ENCODE results near the gene IL1A.

Gene IL1A

DNA sequence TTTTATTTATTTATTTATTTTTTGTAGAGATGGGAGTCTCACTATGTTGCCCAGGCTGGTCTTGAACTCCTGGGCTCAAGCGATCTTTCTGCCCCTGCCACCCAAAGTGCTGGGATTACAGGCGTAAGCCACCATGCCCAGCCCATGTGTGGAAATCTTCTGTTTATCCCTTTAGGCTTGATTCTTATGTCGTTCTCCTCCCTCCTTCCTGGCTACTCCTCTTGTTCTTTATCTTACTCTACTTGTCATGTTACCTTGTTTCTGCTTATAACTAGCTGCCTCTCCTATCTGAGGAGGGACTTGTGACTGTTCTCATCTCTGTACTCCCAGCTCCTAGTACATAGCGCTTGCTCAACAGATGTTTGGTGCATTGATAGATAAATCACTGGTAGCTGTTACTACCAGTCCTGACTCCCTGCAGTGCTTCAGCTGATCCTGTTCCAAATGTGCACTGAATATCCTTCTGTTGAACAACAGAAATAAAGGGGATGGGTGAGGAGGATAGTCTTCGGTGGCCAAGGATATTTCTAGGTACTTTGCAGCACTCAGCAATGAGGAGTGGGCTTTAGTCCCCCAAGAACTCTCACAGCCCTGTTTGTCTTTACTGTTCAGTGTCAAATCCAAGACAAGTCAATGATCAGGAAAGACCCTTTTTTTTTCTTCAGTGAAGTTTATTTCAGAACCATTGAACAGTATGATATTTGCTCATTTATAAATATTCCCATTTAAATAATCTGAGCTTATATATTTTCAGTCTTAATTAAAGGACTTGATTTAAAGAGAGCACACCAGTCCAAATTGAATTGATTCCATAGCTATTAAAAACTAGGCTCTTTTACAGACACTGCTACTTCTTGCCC is 45.0 kb upstream of the IL1A start:
- no peak overlapping the region for H3K9ac ChIP-seq (ENCODE audit: low read length in 2 of 2)
- H3K9me3 ChIP-seq (ENCODE audit: control insufficient read depth in 2 of 2, low read length in 2 of 2) = no peaks in the 10 kb centered on the region
- H3K36me3 ChIP-seq (ENCODE audit: control insufficient read depth in 2 of 2, insufficient read depth in 2 of 2, low read length in 2 of 2) = no peaks in the 10 kb centered on the region
- no peak overlapping the region for H3K4me3 ChIP-seq (ENCODE audit: low read length in 2 of 2)
- no peak overlapping the region for H3K27ac ChIP-seq (ENCODE audit: low read length)
- H3K27me3 ChIP-seq (ENCODE audit: control insufficient read depth in 1 of 2, insufficient read depth in 2 of 2, low read length in 2 of 2) = peaks cover 0 to 2% of the 10 kb centered on the region in 2 donors
- no peaks in the 10 kb centered on the region for H3K4me1 ChIP-seq (ENCODE audit: control insufficient read depth, insufficient read depth, low read length)

DNA sequence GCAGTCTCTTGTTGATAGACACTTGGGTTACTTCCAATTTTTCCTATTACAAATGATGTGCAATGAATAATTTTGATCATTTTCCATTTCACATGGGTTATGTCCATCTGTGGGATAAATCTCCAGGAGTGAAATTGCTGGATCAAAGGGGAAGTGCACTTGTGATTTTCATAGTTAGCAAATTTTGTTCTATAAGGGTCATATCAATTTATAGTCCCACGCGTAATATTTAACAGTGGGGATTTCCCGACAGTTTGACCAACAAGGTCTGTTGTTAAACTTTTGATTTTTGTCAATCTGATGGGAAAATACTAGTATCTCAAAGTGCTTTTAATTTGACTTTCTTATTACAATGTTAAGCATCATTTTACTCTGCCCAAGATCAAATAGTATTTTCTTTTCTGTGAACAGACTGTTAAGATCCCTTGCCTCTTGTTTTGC is 44.0 kb upstream of the IL1A start:
- Histone ChIP-seq H3K9ac (ENCODE audit: low read length in 2 of 2) (no peak overlapping the region), H3K36me3 (ENCODE audit: control insufficient read depth in 2 of 2, insufficient read depth in 2 of 2, low read length in 2 of 2) (no peaks in the 10 kb centered on the region), H3K9me3 (ENCODE audit: control insufficient read depth in 2 of 2, low read length in 2 of 2) (no peaks in the 10 kb centered on the region), H3K4me3 (ENCODE audit: low read length in 2 of 2) (no peak overlapping the region), H3K27me3 (ENCODE audit: control insufficient read depth in 1 of 2, insufficient read depth in 2 of 2, low read length in 2 of 2) (peaks cover 0 to 2% of the 10 kb centered on the region in 2 donors), H3K4me1 (ENCODE audit: control insufficient read depth, insufficient read depth, low read length) (no peaks in the 10 kb centered on the region), H3K27ac (ENCODE audit: low read length) (no peak overlapping the region)

DNA sequence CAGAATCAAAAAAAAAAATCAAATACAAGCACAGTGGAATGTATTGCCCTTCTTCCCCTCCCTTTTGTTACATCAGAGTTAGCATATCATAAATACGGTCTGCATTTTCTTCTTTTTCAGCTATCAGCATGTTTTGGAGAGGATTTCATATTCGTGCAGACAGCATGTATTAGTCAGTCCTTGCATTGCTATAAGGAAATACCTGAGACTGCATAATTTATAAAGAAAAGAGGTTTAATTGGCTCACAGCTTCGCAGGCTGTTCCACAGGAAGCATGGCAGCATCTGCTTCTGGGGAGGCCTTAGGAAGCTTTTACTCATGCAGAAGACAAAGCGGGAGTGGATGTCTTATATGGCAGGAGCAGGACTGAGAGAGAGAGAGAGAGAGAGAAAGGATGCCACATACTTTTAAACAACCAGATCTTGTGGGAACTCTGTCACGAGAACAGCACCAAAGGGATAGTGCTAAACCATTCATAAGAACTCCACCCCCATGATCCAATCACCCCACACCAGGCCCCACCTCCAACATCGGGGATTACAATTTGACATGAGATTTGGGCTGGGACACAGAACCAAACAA is 43.4 kb upstream of the IL1A start:
- no peak overlapping the region for H3K4me3 ChIP-seq (ENCODE audit: low read length in 2 of 2)

DNA sequence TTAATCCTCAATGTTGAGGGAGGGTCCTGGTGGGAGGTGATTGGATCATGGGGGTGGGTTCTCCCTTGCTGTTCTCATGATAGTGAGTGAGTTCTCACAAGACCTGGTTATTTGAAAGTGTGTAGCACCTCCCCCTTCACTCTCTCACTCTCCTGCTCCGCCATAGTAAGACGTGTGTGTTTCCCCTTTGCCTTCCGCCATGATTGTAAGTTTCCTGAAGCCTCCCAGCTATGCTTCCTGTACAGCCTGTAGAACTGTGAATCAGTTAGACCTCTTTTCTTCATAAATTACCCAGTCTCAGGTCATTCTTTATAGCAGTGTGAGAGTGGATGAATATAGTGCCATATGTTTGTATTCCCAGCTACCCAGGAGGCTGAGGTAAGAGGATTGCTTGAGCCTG is 42.7 kb upstream of the IL1A start:
- Histone ChIP-seq H3K9ac (ENCODE audit: low read length in 2 of 2) (no peak overlapping the region), H3K4me1 (ENCODE audit: control insufficient read depth, insufficient read depth, low read length) (no peaks in the 10 kb centered on the region), H3K4me3 (ENCODE audit: low read length in 2 of 2) (no peak overlapping the region), H3K27me3 (ENCODE audit: control insufficient read depth in 1 of 2, insufficient read depth in 2 of 2, low read length in 2 of 2) (no peaks in the 10 kb centered on the region), H3K9me3 (ENCODE audit: control insufficient read depth in 2 of 2, low read length in 2 of 2) (no peaks in the 10 kb centered on the region), H3K36me3 (ENCODE audit: control insufficient read depth in 2 of 2, insufficient read depth in 2 of 2, low read length in 2 of 2) (no peaks in the 10 kb centered on the region), H3K27ac (ENCODE audit: low read length) (no peak overlapping the region)

More for the DNA sequence above, 43.4 kb upstream of the IL1A start:
- Histone ChIP-seq H3K36me3 (ENCODE audit: control insufficient read depth in 2 of 2, insufficient read depth in 2 of 2, low read length in 2 of 2) (no peaks in the 10 kb centered on the region), H3K27ac (ENCODE audit: low read length) (no peak overlapping the region), H3K9me3 (ENCODE audit: control insufficient read depth in 2 of 2, low read length in 2 of 2) (no peaks in the 10 kb centered on the region), H3K4me1 (ENCODE audit: control insufficient read depth, insufficient read depth, low read length) (no peaks in the 10 kb centered on the region), H3K9ac (ENCODE audit: low read length in 2 of 2) (no peak overlapping the region), H3K27me3 (ENCODE audit: control insufficient read depth in 1 of 2, insufficient read depth in 2 of 2, low read length in 2 of 2) (peaks cover 0 to 2% of the 10 kb centered on the region in 2 donors)

DNA sequence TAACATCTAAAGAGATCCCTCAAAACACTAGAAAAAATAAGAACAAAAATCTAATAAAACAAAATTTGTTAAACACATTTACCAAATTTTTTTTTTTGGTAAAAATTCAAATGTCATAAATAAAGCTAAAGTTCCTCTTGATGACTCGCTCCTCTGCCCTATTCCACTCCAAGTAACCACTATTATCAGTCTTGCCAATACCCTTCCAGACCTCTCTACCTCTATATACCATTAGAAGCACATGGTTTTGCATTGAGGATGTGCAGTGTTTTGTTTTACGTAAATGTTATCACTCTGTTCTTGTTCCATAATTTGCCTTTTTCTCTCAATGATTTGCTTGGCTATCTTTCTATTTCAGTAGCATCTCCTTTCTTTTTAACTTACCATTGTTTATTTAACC is 41.4 kb upstream of the IL1A start:
- H3K9me3 ChIP-seq (ENCODE audit: control insufficient read depth in 2 of 2, low read length in 2 of 2) = no peaks in the 10 kb centered on the region

DNA sequence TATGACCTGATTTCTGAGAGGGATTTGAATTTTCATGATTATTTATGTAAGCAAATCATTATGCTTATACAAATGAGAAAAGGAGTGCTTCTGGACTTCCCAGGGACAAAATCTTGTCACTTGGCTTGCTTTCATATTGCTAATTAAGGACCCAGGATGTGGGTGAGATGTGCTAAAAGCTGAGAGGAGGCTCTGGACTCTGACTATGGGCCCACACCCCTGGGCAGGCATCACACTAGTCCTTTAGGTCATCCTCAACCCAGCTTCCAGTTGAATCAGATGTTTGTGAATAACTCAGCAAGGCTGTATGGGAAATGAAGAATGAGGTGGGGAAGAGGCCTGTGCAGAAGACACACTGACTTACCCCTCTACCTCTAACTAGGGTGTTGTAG is 40.4 kb upstream of the IL1A start:
- Histone ChIP-seq H3K4me3 (ENCODE audit: low read length in 2 of 2) (no peak overlapping the region), H3K9ac (ENCODE audit: low read length in 2 of 2) (no peak overlapping the region), H3K9me3 (ENCODE audit: control insufficient read depth in 2 of 2, low read length in 2 of 2) (no peaks in the 10 kb centered on the region), H3K27me3 (ENCODE audit: control insufficient read depth in 1 of 2, insufficient read depth in 2 of 2, low read length in 2 of 2) (no peaks in the 10 kb centered on the region), H3K4me1 (ENCODE audit: control insufficient read depth, insufficient read depth, low read length) (no peaks in the 10 kb centered on the region), H3K27ac (ENCODE audit: low read length) (no peak overlapping the region), H3K36me3 (ENCODE audit: control insufficient read depth in 2 of 2, insufficient read depth in 2 of 2, low read length in 2 of 2) (no peaks in the 10 kb centered on the region)

More for the DNA sequence above, 41.4 kb upstream of the IL1A start:
- Histone ChIP-seq H3K4me3 (ENCODE audit: low read length in 2 of 2) (no peak overlapping the region), H3K27me3 (ENCODE audit: control insufficient read depth in 1 of 2, insufficient read depth in 2 of 2, low read length in 2 of 2) (no peaks in the 10 kb centered on the region), H3K4me1 (ENCODE audit: control insufficient read depth, insufficient read depth, low read length) (no peaks in the 10 kb centered on the region), H3K36me3 (ENCODE audit: control insufficient read depth in 2 of 2, insufficient read depth in 2 of 2, low read length in 2 of 2) (no peaks in the 10 kb centered on the region), H3K9ac (ENCODE audit: low read length in 2 of 2) (no peak overlapping the region), H3K27ac (ENCODE audit: low read length) (no peak overlapping the region)

DNA sequence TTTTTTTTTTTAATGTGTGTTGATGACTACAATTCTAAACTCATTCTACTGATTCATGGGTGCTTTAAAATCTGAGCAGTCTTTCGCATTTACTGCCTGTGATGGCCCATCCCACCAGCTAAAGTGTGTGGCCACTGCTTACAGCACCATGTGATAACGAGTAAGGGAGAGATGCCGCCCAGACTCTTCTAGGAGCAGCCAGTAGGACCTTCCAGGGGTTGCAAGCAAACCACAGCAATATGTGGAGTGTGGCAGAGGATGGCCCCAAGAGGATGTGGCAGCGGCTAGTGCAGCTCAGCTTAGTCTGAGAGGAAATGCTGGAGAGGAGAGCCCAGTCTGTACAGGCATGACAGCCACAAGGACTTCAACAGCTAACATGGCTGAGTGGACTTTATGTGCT is 37.4 kb upstream of the IL1A start:
- Histone ChIP-seq H3K36me3 (ENCODE audit: control insufficient read depth in 2 of 2, insufficient read depth in 2 of 2, low read length in 2 of 2) (no peaks in the 10 kb centered on the region), H3K27ac (ENCODE audit: low read length) (no peak overlapping the region), H3K9ac (ENCODE audit: low read length in 2 of 2) (no peak overlapping the region), H3K9me3 (ENCODE audit: control insufficient read depth in 2 of 2, low read length in 2 of 2) (no peaks in the 10 kb centered on the region), H3K4me3 (ENCODE audit: low read length in 2 of 2) (no peak overlapping the region), H3K4me1 (ENCODE audit: control insufficient read depth, insufficient read depth, low read length) (no peaks in the 10 kb centered on the region), H3K27me3 (ENCODE audit: control insufficient read depth in 1 of 2, insufficient read depth in 2 of 2, low read length in 2 of 2) (no peaks in the 10 kb centered on the region)

DNA sequence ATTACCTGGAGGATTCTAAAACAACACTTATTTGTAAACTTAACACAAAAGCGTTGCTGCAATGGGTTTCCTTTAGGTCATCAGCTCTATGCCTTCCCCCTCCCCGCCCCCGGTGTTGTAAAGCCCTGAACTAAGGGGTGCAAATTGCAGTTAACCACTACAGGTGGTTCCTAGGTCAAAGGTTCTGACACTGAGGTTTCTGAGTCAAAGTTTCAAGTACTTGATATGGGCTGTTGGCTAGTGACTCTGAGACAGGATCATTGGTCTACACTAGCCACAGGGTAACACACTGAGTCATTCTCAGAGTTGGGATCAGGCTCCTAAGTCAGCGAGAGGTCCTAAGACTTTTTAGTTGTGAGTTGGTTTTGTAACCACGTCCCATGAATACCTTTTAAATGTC is 36.8 kb upstream of the IL1A start:
- Histone ChIP-seq H3K9me3 (ENCODE audit: control insufficient read depth in 2 of 2, low read length in 2 of 2) (no peaks in the 10 kb centered on the region), H3K4me1 (ENCODE audit: control insufficient read depth, insufficient read depth, low read length) (no peaks in the 10 kb centered on the region), H3K27ac (ENCODE audit: low read length) (no peak overlapping the region), H3K27me3 (ENCODE audit: control insufficient read depth in 1 of 2, insufficient read depth in 2 of 2, low read length in 2 of 2) (no peaks in the 10 kb centered on the region), H3K9ac (ENCODE audit: low read length in 2 of 2) (no peak overlapping the region), H3K36me3 (ENCODE audit: control insufficient read depth in 2 of 2, insufficient read depth in 2 of 2, low read length in 2 of 2) (no peaks in the 10 kb centered on the region), H3K4me3 (ENCODE audit: low read length in 2 of 2) (no peak overlapping the region)

DNA sequence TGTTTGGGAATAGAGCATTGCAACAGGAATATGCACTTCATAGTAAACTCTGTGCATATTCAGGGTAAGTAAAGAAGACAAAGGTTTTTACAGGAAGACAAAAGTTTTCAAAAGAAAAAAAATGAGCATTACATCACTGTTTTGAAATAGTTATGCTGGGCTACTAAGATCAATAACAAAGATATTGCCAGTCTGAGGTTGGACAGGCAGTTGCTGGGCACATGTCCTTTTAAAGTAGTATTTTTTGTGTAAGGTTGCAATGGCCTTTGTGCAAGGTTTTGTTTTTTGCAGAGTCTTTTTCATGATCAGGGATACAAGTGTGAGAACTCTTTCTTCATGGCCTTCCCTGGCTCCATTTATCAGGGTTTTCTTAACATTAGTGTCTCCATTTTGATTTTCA is 36.0 kb upstream of the IL1A start:
- Histone ChIP-seq H3K4me3 (ENCODE audit: low read length in 2 of 2) (no peak overlapping the region), H3K4me1 (ENCODE audit: control insufficient read depth, insufficient read depth, low read length) (no peaks in the 10 kb centered on the region), H3K27me3 (ENCODE audit: control insufficient read depth in 1 of 2, insufficient read depth in 2 of 2, low read length in 2 of 2) (no peaks in the 10 kb centered on the region), H3K36me3 (ENCODE audit: control insufficient read depth in 2 of 2, insufficient read depth in 2 of 2, low read length in 2 of 2) (no peaks in the 10 kb centered on the region), H3K27ac (ENCODE audit: low read length) (no peak overlapping the region), H3K9ac (ENCODE audit: low read length in 2 of 2) (no peak overlapping the region), H3K9me3 (ENCODE audit: control insufficient read depth in 2 of 2, low read length in 2 of 2) (no peaks in the 10 kb centered on the region)

DNA sequence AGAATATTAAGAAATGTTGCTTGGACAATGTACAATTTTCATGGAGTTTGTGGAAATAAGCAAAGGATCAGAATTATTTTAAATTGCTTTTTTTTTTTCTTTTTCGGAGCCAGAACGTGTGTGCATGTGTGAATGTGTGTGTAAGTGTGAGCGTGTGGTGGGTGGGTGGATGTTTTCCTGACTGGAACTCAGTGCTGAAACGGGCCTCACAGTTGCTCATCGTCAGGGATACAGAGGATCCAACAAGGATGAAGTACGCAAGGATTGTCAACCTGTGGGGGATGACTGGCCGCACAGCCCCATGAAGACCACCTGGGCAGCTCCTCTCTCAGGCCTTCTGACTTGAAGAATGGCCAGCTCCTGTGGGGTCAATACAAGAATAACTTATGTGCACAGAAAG is 34.8 kb upstream of the IL1A start:
- no peaks in the 10 kb centered on the region for H3K36me3 ChIP-seq (ENCODE audit: control insufficient read depth in 2 of 2, insufficient read depth in 2 of 2, low read length in 2 of 2)
- H3K27ac ChIP-seq (ENCODE audit: low read length) = no peak overlapping the region
- H3K4me3 ChIP-seq (ENCODE audit: low read length in 2 of 2) = no peak overlapping the region

More for the DNA sequence above, 34.8 kb upstream of the IL1A start:
- no peaks in the 10 kb centered on the region for H3K27me3 ChIP-seq (ENCODE audit: control insufficient read depth in 1 of 2, insufficient read depth in 2 of 2, low read length in 2 of 2)
- H3K9ac ChIP-seq (ENCODE audit: low read length in 2 of 2) = no peak overlapping the region
- H3K9me3 ChIP-seq (ENCODE audit: control insufficient read depth in 2 of 2, low read length in 2 of 2) = no peaks in the 10 kb centered on the region
- no peaks in the 10 kb centered on the region for H3K4me1 ChIP-seq (ENCODE audit: control insufficient read depth, insufficient read depth, low read length)
